Measurements from ENCODE around the gene ASXL1.
"Not testable (repeated sequence)": the region's sequence is repeated elsewhere in the genome, so short reads cannot be mapped to it uniquely, and the experiment has no call there.

The ASXL1 gene

DNA sequence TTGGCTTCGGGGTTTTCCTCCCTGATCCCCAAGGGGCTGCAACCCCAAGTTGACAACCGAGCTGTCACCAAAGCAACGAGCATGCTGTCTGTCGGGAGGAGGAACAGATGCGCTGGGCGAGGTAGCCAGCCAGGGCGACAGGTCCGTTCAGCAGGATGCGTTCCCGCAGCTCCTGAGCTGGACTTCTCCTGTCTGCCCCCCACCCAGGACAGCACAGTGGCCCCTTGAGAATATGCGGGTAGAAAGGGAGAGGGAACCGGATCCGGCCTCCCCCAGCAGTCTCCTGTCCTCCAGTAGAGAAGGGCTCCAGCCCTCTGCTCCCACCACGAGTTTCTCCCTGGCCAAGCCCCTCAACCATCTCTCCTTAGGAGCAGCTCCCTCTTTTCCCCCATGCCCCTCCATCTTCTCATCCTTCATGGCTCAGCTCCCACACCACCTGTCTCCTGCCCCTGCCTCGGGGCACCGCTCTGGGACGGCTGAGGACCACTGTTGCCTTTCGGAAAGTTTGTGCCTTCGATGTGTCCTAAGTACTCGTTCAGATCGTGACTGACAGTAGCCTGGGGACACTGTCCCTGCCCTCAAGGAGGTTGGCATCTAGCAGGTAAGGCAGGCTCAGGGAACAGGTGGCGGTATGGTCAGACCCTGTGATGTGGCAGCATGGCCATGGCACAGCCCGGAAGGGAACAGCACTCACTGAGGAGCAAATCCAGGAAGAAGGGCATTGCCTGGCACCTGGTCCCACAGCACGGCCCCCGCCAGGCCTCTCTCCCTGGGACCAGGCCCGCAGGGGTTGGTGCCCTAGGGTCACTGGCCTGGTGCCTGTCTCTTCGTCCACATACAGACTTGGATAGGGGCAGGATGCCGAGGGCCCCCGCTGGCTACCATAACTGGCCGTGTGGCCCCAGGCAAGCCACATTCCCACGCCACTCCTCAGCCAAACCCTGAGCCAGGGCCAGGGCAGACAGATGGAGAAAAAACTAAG lies 96.3 kb downstream of the ASXL1 start:
- DNase-seq (ENCODE audit: low spot score): no peak

DNA sequence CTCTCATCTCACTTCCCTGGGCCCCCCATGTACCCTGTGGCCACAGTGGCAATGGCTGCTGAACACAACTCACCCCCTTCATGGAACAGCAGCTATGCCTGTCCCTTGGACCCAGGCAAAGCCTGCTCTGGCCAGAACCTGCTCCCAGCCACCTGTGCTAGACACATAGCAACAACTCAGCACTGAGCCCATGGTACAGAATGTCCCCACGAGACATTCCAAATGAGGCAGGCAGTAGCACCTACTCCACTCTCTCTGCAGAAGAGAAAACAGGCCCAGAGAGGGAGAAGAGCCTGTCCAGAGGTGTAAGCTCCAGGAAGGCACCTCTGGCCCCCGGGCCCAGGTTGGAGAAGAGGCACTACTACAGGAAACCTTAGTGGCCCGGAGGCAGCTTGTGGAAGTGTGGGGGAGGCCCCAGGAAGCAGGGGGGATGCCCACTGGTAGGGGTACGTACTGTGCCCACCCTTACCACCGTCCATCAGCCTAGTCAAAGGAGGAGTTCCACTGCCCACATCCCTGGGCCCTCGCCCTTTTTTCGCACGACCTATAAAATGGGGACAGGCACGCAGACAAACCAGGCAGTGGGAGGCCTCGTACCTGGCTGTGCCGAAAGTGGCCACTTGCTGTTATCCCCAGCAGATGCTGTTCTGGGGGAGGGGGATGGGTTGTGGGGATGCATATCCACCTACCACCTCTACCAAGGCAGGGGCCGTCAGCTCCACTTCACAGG lies 97.2 kb downstream of the ASXL1 start:
- no peak for DNase-seq (ENCODE audit: low spot score)

DNA sequence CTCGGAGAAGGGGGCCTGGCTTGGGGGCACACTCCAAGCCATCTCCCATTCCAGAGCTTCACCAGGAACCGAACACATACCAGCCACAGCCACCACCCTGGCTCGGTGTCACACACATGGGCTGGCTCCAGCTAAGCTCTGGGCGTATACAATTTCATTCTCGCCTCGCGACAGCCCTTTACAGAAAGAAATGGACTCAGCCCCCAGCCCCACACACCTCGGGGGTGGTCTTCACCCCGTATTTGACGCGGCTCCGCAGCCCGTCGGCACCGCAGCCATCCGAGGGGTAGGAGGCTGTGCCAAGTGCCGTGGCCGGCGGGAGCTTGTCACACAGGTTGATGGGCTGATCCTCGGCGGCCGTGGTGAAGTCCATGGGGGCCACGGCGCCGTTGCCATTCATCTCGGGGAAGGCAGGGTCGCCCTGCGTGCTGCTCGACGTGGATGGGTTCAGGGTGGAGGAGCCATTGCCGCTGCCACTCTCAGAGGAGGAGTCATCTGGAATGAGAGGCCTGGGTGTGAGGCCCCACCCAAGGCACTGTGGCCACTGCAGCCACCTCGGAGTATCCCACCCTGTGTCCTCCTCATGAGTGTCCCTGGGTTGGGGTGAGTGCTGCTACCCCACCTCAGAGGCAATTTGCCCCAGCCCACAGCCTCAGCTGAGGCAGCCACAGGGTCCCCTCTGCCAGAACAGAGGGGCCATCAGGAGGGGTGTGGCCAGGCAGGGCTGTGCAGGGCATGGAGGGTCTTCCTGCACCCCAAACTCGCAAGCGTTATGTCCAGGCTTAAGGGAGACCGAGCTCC lies 98.0 kb downstream of the ASXL1 start:
- no peak for DNase-seq (ENCODE audit: low spot score)

- DNase-seq (ENCODE audit: low spot score): peak; percentile 94
These were observed 98.8 kb downstream of the ASXL1 start for GRCh38 chr20:32456869-32457478.

DNA sequence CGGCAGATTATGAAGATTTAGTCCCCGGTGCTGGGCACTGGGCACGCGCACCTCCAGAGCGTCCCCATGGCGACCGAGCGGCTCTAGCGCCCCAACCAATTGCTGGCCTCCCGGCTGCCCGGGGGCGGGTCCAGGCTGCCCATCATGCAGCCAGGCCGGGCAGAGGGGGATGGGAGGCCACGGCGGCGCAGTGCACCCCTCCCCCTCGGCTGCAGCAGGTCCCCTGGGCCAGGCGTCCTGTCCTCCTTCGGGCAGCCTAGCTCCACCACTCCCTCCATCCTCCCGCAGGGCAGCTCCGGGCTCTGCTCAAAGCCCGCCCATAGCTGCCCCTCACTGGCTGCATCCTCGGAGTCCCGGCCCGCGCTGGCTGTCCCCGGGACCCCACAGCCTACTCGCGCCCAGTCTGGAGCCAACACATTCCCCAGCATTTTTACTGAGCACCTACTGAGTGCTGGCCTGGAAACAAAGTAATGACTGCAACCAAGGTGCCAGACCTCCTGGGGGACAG lies 99.4 kb downstream of the ASXL1 start:
- DNase-seq (ENCODE audit: low spot score): peak; percentile 98

- DNase-seq (ENCODE audit: low spot score): no peak
These were observed 100.1 kb downstream of the ASXL1 start for GRCh38 chr20:32458061-32458836.

DNA sequence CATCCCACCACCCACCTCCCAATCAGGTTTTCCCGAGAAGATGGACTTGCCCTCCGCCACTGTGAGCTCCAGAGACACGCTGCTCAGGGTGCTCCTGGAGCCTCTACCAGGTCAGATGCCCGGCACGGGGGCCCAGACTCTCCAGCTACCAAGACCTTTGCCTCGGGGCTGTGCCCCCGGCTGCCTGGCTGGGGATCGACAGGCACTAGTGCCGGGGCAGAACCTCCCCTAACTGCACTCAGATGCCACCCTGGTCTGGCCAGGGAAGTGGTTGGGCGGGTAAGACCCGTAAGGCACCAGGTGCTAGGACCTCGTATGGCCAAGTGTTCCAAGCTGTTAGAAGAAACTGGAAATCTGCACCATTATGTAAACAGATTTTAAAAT lies 100.7 kb downstream of the ASXL1 start:
- no peak for DNase-seq (ENCODE audit: low spot score)

DNA sequence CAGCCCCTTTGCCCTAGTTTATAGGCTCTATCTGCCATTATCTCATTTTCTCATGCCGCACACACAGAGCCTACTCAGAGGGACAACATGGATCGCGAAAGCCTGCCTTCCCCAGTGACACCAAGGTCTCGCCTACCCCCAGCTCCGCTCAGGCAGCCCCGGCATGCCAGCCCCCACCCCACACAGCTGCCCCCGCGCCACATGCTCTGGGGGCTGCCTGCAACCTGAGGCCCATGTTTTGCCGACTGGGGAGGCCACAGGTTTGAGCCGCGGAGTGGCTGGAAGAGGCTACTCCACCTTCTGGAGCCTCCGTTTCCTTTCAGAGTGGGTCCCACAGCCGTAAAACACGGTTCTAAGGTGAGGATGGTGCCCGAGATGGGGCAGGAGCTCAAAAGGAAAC lies 102.1 kb downstream of the ASXL1 start:
- no peak for DNase-seq (ENCODE audit: low spot score)

DNA sequence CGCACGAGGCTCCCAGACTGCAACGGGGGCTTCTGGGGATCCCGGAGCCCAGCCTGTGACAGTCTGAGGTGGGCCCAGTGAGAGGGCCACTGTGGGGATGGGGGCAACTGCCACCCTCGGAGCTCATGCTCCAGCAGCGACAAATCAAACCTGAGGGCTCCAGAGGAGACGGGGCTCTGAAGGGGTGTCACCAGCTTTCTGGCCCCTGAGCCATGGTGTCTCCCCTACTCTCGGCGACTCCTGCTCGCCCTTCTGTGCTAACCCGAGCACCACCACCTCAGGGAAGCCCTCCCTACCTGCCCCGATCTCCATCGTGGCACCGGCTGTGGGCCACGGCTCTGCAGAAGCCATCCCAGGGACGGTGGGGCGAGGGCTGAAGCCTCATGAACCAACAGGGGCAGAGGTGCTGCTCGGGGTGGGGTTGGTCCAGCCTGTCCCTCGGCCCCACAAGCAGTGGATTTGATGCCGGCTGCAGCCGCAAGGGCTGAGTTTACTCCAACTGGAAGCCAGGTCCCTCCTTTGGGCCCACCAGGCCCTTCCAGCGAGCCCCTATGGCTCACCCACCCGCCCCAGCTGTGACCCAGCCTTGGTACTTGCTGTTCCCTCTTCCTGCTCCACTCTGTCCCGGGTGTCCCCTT lies 102.7 kb downstream of the ASXL1 start:
- DNase-seq (ENCODE audit: low spot score): no peak

DNA sequence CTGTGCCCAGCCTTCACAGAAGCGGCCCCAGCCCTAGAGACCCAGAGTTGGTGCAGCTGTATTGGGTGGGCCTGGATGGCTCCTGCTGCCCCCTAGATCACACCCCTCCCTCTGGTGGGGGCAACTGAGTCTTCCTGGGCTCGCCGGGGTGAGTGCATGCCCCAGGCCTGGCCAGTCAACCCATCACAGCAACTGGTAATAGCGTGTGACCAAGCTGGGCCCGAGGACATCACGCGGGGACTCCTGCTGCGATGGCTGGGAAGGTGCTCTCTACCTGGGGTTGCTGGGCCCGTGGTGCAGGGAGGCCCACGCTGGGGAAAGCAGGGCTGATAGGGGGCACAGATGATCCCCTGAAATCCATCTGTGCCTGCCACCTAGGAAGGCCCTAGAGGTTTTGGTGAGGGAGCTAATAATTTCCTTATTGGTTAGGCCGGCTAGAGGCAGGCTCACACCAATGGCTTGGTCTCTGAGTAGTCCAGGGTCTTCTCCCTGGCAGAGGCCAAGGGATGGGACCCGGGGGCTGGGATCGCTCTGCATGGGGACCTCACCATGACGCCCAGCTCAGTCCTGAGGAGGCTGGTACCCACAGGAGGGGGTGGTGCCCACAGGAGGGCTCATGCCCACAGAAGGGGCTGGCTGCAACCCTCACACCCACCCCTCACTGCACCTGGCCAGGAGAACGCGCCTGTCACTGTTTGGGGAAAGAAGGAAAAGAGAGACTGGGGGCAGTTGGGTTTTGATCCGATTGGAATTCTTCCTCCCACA lies 103.9 kb downstream of the ASXL1 start:
- DNase-seq (ENCODE audit: low spot score): no peak

DNA sequence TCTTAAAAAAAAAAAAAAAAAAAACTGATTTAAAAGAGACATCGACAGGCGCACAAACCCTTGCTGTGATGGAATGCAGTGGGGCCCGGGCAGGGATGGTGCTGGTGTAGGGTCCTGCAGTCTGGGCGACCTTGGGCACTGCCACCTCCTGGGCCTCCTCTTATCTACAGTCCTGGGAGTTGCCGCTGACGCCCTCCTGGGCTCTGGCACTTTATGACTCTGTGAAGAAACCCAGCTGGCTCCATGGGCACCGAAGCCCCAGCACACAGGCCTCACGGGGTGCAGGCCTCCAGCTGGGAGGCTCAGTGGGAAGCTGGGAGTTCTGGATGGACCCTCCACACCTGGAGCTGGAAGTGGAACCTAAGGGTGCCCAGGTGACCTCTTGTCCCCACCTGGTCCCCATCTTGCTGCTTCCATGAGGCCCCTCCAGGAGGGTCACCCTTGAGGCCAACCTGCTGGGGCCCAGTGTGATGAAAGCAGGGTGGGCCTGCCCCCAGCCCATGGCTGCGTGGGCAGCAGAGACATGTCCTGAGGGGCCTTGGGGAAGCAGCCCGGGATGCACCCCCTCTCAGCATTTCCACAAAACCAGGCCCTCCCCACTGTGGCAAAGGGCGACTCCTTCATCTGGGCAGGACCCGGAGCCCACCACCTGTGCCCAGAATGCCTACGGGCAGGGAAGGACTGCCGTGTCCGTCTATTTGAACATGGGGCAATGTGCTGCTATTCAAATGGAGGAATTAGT lies 104.9 kb downstream of the ASXL1 start:
- DNase-seq (ENCODE audit: low spot score): no peak

- no peak for DNase-seq (ENCODE audit: low spot score)
These were observed 105.7 kb downstream of the ASXL1 start for GRCh38 chr20:32463642-32464400.

DNA sequence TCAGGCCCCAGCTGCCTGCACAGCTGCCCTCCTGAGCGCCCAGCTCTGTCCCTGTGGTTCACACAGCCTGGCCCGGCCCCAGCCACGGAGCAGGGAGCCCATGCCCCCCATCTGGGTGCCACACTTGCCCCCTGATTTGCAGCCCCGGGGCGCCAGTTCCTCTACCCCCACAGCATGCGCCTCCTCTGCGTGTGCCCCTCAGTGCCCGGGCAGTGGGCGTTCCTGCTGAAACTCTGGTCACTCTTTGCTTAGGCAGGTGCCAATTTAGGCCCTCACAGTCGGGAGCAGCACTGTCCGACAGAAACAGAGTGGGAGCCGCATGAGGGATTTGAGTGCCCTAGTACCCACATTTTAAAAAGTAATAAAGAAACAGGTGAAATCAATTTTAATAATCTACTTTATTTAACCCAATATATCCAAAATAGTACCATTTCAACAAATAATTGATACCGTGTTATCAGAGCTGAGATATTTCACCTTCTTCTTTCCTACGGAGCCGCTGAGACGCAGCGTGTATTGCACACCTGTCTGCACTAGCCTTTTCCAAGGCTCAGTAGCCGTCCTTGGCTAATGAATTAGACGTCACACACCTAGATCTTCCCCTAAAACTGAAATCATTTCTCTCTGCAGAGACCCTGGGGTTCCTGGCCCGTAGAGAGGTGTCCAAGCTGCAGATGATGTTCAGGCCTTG lies 106.4 kb downstream of the ASXL1 start:
- no peak for DNase-seq (ENCODE audit: low spot score)

GRCh38 chr20:32465092-32465900 lies 107.2 kb downstream of the ASXL1 start:
- DNase-seq (ENCODE audit: low spot score): peak; percentile 63

GRCh38 chr20:32465901-32466675 lies 108.0 kb downstream of the ASXL1 start:
- DNase-seq (ENCODE audit: low spot score): not testable (repeated sequence)

All from AG08396 (cell line).